GM12801 (cell line): ENCODE measurements around the gene IQGAP3.

ENCODE experiments used
- TF ChIP-seq, protein P1 (sequence below): IDR thresholded peaks from one replicate; pipeline ENCODE4 v1.5.1; 2011; ENCODE audit warnings: control low read depth; ENCODE audit not compliant: insufficient read length; ENCODE audit errors: extremely low read depth

IQGAP3 gene

DNA sequence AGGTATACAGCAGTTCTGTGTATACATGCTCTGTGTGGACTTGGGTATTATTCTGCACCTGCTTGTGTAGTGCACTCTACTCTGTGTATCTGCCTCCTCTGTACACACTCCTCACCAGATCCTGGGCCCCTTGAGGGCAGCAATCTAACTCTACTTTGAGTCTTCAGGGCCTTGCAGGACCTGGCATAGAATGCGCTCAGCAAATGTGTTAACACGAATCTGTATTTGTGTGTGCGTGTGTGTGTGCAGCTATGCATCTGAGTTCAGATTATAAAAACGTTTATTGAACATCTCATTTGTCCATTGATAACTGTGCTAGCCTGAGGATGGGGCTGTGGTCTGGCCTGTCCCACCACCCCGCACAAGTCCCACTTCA is 67.9 kb downstream of the IQGAP3 start:
- TF ChIP-seq, protein P1, sequence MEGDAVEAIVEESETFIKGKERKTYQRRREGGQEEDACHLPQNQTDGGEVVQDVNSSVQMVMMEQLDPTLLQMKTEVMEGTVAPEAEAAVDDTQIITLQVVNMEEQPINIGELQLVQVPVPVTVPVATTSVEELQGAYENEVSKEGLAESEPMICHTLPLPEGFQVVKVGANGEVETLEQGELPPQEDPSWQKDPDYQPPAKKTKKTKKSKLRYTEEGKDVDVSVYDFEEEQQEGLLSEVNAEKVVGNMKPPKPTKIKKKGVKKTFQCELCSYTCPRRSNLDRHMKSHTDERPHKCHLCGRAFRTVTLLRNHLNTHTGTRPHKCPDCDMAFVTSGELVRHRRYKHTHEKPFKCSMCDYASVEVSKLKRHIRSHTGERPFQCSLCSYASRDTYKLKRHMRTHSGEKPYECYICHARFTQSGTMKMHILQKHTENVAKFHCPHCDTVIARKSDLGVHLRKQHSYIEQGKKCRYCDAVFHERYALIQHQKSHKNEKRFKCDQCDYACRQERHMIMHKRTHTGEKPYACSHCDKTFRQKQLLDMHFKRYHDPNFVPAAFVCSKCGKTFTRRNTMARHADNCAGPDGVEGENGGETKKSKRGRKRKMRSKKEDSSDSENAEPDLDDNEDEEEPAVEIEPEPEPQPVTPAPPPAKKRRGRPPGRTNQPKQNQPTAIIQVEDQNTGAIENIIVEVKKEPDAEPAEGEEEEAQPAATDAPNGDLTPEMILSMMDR = no peak

DNA sequence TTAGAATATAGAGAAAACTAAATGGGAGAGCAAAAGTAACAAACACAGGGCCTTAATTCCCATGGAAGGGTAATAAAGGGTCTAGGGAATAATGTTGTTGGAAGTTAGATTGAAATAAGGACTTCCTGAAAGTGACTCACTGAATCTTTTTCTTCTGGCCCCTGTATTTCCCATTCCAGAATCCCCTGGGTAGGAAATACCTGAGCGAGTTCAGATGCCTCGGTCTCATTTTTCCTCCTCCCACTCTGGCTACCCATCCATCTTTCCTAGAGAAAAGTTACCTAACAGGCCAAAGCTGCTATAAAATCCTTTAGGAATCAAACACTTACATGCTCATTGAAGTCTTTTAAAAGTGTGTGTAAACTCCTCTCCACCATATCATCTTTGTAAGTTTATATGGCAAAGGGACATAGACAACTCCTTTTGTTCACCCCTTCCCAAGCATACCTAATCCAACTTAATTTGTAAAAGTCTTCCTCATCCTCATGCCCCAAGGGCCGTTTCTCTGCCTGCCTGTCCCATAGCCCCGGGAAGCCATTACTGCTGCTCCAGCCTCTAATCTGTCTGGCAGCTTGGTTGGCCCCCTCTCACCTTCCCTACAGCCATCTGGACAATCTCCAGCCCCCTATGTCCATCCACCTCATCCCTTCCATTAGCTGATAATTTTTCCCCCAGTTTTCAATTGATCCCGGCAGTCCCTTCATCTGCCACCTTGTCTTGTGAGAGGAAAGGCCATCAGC is 68.5 kb downstream of the IQGAP3 start:
- TF ChIP-seq, protein P1 = no peak

DNA sequence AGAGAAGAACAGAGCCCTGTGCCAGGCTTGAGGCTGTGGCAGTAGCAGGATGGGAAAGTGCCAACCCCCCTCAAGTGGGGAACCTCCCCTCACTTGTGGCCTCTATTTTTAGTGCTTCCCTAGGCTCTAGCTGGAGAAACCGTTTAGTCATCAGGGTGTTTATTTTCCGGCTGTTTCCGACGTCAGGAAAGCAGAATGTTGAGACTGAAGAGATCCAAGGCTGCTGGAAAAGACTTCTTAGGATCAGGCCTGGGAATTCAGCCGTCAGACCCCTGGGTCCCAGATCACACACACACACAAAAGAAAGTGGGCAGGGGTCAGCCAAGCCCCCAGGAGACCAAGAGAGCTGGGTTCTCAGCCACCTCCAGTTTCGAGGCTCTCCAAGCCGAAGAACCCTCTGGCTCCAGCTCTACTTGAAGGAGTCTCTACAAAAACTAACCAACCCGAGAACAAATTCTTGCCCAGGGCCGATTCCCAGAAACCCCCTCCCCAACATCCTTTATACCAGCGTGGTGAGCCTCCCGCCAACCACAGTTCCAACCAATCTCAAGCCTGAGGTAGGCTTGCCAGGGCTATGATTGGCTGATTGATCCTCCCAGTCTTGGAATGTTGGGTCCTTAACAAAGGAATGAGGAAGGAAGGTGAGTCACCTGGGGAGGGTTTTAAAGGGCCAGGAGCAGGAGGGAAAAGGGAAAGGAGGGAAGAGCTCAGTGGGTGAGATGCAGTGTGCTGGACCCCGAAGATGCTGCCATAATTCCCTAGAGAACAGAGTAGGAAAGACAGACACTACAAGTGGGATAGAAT is 69.3 kb downstream of the IQGAP3 start:
- TF ChIP-seq, protein P1 = no peak

DNA sequence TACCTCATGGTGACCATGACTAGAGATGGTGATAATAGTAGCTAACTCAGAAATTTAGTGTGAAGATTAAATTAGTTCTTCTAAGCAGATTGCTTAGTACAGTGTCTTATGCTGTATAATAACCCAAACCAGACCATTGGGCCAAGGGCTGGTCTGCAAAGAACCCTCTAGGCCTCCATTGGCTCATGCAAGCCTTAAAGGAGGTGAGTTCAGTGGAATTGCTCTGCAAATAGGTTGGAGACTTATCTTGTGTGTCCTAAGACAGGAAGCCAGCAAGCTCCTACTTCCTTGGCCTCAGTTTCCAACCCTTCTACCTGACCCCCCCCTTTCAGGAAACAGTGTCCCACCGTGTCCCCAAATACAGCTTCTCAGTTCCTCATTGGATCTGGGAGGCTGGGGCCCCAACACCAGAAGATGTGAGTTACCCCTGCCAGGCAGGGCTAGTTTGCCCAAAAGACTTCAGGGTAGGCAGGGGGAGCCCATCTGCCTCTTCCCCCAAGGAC is 69.9 kb downstream of the IQGAP3 start:
- TF ChIP-seq, protein P1 = no peak

DNA sequence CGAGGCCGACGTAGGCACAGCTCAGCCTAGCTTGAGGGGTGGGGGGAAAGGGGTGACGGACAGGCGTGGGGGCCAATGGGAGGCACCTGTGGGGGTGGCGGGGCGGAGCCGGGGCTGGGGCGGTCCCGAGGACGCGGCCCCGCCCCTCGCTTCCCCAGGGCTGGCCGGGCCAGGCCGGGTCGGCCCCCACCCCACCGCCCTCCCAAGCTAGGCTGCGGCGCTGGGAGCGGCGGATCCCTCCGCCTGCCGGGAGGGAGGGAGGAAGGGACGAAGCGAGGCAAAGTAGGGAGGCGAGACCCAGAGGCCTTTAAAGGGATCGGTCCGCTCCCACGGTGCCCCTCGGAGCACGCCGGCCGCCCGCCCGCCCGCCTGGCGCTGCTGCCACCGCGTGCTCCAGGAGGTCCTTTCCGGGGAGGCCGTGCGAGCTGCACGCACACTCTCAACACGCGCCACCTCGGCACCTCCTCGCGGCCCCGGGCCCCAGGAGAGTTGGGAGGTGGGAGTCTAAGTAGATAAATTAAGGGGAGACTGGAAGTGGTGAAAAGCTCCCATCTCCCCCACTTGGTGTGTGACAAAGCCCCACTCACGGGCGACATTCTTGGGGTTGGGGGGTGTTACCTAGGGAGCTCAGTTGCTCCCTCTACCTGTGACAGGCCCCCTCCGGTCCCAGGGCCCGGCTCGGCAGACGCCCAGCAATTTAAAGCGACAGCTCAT is 71.4 kb downstream of the IQGAP3 start:
- TF ChIP-seq, protein P1 = no peak

DNA sequence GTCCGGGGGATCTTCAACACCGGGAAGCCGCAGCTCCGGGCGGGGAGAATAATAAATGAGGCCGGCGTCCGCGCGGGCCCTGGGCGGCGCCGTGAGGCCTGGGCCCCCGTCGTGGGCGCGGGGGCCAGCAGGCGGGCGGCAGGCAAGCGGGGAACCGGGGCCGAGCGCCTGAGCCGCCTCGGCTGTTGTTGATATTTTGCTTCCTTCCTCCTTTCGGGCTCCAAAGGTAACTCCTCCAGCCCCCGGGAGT is 71.9 kb downstream of the IQGAP3 start, which contains the start of gene MEF2D:
Gene MEF2D, minus strand, starts transcription at position 233 of the 250 bp plus-strand sequence. CDS start 17,483 bp downstream, outside the sequence.
- TF ChIP-seq, protein P1 = no peak
